ENCODE results near the gene BIN1. TPM values are rescaled to one million over a fixed set of nuclear protein-coding genes. Genes with fewer than 3 reads are reported as not detected.

Gene BIN1
- total RNA-seq, 1 experiment from 2014 or later, result 198 TPM

DNA sequence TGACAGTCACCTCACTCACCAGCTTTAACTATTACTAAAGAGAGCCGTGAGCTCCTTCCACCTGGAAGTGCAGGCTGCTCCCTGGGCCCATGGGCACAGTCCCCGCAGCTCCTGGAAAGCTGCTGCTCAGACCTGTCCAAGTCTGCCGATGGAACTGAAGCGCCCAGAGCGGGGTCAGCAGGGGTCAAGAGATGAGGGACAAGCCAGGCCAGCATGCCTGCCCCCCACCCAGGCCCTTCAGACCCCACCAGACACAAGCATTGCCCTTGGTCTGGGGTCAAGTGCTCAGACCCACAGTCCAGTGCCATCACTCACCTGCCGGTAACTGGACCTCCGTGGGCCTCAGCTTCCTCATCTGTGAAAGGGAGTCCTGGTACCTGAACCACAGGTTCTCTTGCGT lies 59.9 kb downstream of the BIN1 start:
- no peaks in the 10 kb centered on the region for H3K27me3 Mint-ChIP-seq (ENCODE audit: insufficient read depth, unreplicated experiment)
- intact Hi-C loops (cut with micrococcal nuclease; ENCODE audit: unreplicated experiment), result no loop called here
- POLR2A ChIA-PET, result no interaction called here
- TF ChIP-seq, protein P1, sequence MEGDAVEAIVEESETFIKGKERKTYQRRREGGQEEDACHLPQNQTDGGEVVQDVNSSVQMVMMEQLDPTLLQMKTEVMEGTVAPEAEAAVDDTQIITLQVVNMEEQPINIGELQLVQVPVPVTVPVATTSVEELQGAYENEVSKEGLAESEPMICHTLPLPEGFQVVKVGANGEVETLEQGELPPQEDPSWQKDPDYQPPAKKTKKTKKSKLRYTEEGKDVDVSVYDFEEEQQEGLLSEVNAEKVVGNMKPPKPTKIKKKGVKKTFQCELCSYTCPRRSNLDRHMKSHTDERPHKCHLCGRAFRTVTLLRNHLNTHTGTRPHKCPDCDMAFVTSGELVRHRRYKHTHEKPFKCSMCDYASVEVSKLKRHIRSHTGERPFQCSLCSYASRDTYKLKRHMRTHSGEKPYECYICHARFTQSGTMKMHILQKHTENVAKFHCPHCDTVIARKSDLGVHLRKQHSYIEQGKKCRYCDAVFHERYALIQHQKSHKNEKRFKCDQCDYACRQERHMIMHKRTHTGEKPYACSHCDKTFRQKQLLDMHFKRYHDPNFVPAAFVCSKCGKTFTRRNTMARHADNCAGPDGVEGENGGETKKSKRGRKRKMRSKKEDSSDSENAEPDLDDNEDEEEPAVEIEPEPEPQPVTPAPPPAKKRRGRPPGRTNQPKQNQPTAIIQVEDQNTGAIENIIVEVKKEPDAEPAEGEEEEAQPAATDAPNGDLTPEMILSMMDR (IDR thresholded peaks at IDR 0.05; ENCODE audit: insufficient read depth in 1 of 2, low read depth in 1 of 2, low read length in 1 of 2, severe bottlenecking in 1 of 2, unreplicated experiment in 1 of 2), result no peak
- CTCF ChIA-PET, result no interaction called here
- peak in 1 of 2 experiments; percentile 36 for DNase-seq
- H3K4me1 Mint-ChIP-seq (ENCODE audit: low read depth, unreplicated experiment), result peaks cover 7% of the 10 kb centered on the region
- Histone ChIP-seq H3K4me3 (ENCODE audit: low read depth, low read length) (no peak overlapping the region), H3K36me3 (ENCODE audit: control insufficient read depth, insufficient read depth, low read length) (peaks cover 2% of the 10 kb centered on the region; the same call in 1 of the 2 replicates), H3K27me3 (replicated peaks; ENCODE audit: control insufficient read depth, insufficient read depth, low read length) (no peaks in the 10 kb centered on the region), H3K9me3 (no peaks in the 10 kb centered on the region), H3K4me1 (peaks cover 10% of the 10 kb centered on the region)
- no peak overlapping the region for H3K4me3 Mint-ChIP-seq (ENCODE audit: unreplicated experiment)
- peaks cover 55% of the 10 kb centered on the region for H3K36me3 Mint-ChIP-seq (ENCODE audit: insufficient read depth, unreplicated experiment)
- no TSS peak for BruUV-seq (replicated peaks)
- H3K9me3 Mint-ChIP-seq (ENCODE audit: unreplicated experiment), result no peaks in the 10 kb centered on the region
- no peak overlapping the region for H3K27ac Mint-ChIP-seq (ENCODE audit: unreplicated experiment)

DNA sequence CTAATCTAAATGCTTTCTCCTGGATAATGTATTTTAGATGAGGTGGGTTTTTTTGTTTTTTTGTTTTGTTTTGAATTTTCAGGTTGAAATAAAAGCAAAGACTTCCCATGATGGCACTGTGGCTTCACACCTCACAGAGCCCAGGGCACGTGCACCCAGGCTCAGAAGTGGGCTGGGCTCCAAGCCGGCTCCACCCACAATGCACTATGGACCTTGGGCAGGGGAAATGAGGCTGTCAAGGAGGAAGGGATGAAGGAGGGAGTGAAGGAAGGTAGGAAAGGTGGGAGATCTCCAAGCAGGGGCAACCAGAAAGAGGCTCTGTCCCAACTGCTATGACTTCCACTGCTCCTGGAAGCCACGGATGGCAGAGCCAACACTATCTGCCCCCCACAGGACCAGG lies 60.4 kb downstream of the BIN1 start:
- Mint-ChIP-seq H3K27ac (ENCODE audit: unreplicated experiment) (peak overlapping the region; percentile 42), H3K36me3 (ENCODE audit: insufficient read depth, unreplicated experiment) (peaks cover 50% of the 10 kb centered on the region), H3K4me3 (ENCODE audit: unreplicated experiment) (peak overlapping the region; percentile 10), H3K4me1 (ENCODE audit: low read depth, unreplicated experiment) (peaks cover 7% of the 10 kb centered on the region), H3K27me3 (ENCODE audit: insufficient read depth, unreplicated experiment) (no peaks in the 10 kb centered on the region), H3K9me3 (ENCODE audit: unreplicated experiment) (no peaks in the 10 kb centered on the region)
- H3K4me3 ChIP-seq (ENCODE audit: low read depth, low read length), result no peak overlapping the region
- H3K36me3 ChIP-seq (ENCODE audit: control insufficient read depth, insufficient read depth, low read length), result peaks cover 2% of the 10 kb centered on the region; the same call in 1 of the 2 replicates
- peak in 1 of 2 experiments; percentile 49 for DNase-seq
- H3K4me1 ChIP-seq, result peaks cover 10% of the 10 kb centered on the region
- TF ChIP-seq, protein P1 (IDR thresholded peaks at IDR 0.05; ENCODE audit: insufficient read depth in 1 of 2, low read depth in 1 of 2, low read length in 1 of 2, severe bottlenecking in 1 of 2, unreplicated experiment in 1 of 2), result no peak
- ChIA-PET POLR2A (no interaction called here), CTCF (no interaction called here)
- no TSS peak for BruUV-seq (replicated peaks)
- intact Hi-C loops (cut with micrococcal nuclease; ENCODE audit: unreplicated experiment), result no loop called here
- H3K27me3 ChIP-seq (replicated peaks; ENCODE audit: control insufficient read depth, insufficient read depth, low read length), result no peaks in the 10 kb centered on the region
- H3K9me3 ChIP-seq, result no peaks in the 10 kb centered on the region

DNA sequence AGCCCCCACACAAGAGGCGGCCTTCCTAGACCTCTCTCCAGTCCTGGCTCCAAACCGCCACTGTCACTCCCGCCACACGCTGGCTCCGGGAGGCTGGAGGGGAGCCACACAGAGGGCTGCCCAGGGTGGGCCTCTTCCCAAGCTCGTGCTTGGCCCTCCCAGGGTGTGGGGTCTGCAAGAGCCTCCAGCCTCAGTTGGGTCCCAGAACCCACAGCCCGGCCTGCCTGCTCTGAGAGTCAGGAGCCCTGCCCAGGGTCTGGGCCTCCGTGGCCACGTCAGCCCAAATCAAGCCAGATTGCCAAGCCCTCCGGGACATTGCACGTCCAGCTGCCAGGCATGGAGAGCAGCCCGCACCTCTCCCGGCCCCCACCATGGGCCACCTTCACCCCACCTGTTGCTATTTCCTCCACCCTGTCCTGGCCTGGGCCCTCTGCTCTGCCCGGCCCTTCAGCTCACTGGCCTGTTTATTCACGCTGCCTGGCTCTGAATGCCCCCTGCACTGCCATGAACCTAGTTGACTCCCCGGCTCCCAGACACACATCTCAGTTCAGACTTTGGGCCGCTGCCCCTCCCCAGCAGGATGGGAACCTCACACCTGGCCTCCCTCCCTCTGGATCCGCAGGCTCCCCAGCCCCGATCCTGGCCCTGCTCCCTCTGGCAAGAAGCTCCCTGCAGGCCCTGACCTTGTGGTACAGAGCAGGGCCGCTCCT lies 61.0 kb downstream of the BIN1 start:
- H3K4me1 Mint-ChIP-seq (ENCODE audit: low read depth, unreplicated experiment), result peaks cover 7% of the 10 kb centered on the region
- intact Hi-C loops (cut with micrococcal nuclease; ENCODE audit: unreplicated experiment), result no loop called here
- H3K27ac Mint-ChIP-seq (ENCODE audit: unreplicated experiment), result peak overlapping the region; percentile 42
- peaks cover 2% of the 10 kb centered on the region; the same call in 1 of the 2 replicates for H3K36me3 ChIP-seq (ENCODE audit: control insufficient read depth, insufficient read depth, low read length)
- H3K9me3 ChIP-seq, result no peaks in the 10 kb centered on the region
- H3K4me3 ChIP-seq (ENCODE audit: low read depth, low read length), result no peak overlapping the region
- TF ChIP-seq, protein P1 (IDR thresholded peaks at IDR 0.05; ENCODE audit: insufficient read depth in 1 of 2, low read depth in 1 of 2, low read length in 1 of 2, severe bottlenecking in 1 of 2, unreplicated experiment in 1 of 2), result no peak
- H3K27me3 ChIP-seq (replicated peaks; ENCODE audit: control insufficient read depth, insufficient read depth, low read length), result no peaks in the 10 kb centered on the region
- H3K27me3 Mint-ChIP-seq (ENCODE audit: insufficient read depth, unreplicated experiment), result no peaks in the 10 kb centered on the region
- H3K36me3 Mint-ChIP-seq (ENCODE audit: insufficient read depth, unreplicated experiment), result peaks cover 46% of the 10 kb centered on the region
- H3K4me3 Mint-ChIP-seq (ENCODE audit: unreplicated experiment), result peak overlapping the region; percentile 12
- H3K4me1 ChIP-seq, result peaks cover 10% of the 10 kb centered on the region
- CTCF ChIA-PET, result no interaction called here
- H3K9me3 Mint-ChIP-seq (ENCODE audit: unreplicated experiment), result no peaks in the 10 kb centered on the region
- no TSS peak for BruUV-seq (replicated peaks)
- DNase-seq, result peak in 1 of 2 experiments; percentile 36
- POLR2A ChIA-PET, result no interaction called here

Data from Caco-2 (cell line).